GM18861 (cell line): ENCODE data around the gene HERC3.

Experiments
- ATAC-seq: cut with Tn5 transposase; IDR thresholded peaks from one replicate; pipeline ENCODE4 v1.9.1; 2021; ENCODE audit not compliant: unreplicated experiment

The HERC3 gene

DNA sequence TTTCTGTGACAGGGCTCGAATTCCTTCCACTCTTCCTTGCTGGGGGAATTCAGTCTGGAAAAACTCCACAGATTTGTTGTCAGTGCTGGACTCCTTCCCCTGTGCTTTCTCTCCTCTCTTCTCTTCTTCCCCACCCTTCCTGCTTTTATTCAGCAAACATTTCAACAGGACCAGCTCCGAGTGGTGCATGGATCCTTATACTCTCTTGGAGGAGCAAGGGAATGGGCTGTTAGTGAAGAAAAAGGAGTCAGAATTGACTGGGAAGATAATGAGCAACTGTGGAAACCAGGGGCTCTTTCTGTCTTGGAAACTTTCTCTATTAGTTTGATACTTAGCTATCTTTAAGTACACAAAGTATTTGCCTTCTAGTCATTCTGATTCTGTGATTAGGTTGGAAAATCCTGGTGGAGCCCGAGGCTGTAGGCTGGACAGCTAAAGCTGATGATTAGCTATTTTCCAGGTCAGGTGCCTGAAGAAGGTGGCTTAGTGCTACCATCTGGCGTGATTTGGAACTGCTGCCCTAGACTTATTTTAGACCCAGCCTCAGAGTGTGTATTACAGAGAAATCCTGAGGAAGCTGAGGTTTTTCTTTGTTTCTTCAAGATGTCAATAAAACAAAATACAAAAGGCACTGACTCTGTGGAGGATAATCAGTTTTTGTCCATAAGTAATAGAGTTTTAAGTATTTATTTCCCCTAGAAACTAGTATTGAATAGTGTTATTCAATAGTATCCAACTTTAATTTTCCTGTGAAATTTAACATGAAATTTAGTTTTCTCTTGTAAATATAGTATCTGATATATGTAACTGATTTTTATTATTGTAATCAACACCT is 67.0 kb downstream of the HERC3 start:
- ATAC-seq: peak; percentile 90

GRCh38 chr4:88659890-88660208 is 67.6 kb downstream of the HERC3 start:
- no peak for ATAC-seq

DNA sequence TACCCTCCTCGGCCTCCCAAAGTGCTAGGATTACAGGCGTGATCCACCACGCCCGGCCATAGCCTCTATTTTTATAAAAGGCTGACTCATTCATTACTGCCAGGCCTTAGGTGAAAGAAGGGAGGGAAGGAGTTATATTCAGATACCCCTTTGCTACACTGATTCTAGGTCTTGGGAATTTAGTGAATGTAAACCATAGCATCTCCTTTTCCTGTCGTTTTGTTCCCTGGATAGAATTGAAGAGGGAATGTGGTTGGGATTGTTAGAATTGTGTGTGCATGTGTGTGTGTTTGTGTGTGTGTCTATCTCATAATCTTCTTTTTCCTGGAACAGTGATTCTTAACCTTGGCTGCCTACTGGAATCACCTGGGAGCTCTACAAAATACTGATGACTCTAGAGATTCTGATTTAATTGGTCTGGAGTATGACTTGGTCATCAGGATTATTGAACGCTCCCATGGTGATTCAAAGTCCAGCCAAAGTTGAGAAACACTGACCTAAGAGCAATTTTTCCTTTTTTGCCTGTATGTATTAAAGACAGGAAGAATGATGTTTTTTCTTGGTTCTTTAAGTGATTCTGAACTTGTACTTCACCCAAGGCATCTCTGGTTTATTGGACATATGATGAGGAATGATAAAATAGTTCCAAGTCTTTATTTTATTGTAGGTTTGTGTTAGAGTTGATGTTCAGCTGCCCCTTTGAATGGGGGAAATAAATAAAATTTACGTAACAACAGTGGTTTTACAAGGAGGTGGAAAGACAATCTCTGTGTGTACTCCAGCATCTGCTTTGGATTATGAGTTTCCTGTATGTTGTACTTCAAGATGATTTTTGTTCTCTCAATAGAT is 68.4 kb downstream of the HERC3 start:
- no peak for ATAC-seq

- no peak for ATAC-seq
These were observed 69.5 kb downstream of the HERC3 start for GRCh38 chr4:88661739-88662138.

DNA sequence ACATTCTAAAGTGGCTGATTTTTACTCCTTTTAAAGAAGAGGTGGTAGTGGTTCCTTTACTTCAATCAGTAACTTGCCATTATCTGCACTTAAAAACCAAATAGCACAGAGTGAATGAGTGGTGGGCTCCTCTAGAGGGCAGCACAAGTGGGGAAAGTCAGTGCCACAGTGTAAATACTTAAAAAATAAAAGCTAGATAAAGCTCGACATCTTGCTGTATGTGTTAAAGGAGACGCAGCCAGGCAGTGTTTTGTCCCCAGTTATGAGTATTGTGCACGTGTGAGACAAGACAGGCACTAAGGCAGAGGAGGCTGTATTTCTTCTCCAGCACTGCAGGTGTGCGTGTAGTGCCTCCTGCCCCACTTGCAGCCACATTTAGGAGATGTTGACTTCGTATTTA is 80.7 kb downstream of the HERC3 start:
- ATAC-seq: peak; percentile 67

DNA sequence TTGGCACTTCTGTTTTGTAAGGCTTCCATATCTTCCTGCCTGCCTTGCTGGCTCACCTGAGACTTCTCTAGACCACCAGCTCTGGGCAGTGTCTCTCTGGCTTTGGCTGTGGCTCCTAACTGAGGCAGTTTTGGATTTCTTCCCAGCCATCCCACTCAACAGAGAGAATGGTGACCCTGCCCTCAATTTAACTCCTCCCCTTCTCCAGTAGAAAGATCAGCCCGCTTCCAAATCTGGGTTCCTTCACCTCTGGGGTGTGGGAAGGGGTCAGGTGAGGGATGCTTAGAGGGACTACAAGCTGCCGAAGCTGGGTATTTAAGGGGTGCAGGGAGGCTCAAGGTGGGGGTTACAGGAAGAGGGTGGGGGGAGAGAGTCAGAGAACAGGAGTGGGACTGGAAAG is 81.6 kb downstream of the HERC3 start:
- ATAC-seq: no peak

DNA sequence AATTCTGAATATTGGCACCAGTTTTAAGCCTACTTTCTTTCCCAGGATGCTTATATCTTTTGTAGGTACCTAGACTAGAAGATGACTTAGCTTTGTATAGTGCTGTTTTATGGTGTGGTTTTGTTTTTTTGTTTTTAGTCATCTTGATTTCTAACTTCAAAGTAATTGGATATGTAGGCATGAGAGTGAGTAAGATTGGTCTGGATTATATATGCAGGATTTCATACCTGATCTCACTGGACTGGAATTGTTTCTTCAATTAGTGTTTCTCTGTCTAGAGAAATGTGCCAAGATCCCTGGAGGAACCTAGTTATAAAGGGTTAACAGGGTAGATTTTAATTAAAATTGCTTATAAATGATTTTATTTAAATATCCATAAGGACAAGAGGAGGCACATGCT is 82.3 kb downstream of the HERC3 start:
- no peak for ATAC-seq

DNA sequence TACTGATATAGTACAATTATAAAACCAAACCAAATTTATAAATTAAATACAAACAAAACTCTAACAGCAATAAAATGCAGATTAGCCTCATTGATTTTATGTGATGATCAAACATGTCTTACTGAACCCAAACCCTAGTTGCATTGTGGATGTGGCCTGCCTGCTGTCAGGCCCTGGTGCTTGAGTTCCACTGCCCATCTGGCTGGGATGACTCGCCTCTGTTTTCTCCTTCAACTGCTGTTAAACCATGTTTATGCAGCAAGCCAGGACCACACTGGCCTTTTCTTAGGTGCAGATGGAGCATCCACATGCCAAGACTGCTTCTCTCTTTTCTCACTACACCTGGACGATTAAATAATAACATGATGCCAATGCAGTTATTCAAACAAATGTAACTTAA is 82.7 kb downstream of the HERC3 start:
- no peak for ATAC-seq

- no peak for ATAC-seq
These were observed 83.3 kb downstream of the HERC3 start for GRCh38 chr4:88675543-88675942.

- no peak for ATAC-seq
These were observed 88.9 kb downstream of the HERC3 start for GRCh38 chr4:88681209-88681608.

GRCh38 chr4:88690355-88690754 is 98.1 kb downstream of the HERC3 start:
- no peak for ATAC-seq

GRCh38 chr4:88693792-88694191 is 101.5 kb downstream of the HERC3 start:
- no peak for ATAC-seq

DNA sequence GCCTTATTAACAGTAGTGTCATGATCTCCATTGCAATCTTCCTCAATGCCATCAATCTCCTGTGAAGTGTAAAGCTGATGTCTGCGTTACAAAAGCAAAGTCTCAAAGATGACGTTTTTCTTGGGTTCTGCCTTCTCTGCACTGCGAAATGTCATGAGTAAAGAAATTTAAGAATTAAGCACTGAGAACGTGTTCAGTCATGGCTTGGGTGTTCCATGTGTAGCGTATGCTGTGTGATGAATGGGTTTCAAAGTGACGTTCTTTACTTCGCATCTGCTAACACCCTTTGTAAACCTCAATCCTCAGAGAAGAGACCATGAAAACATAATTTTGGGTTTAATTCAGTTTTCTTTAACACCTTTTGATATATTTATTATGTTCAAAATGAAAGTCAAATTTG is 104.3 kb downstream of the HERC3 start:
- no peak for ATAC-seq

DNA sequence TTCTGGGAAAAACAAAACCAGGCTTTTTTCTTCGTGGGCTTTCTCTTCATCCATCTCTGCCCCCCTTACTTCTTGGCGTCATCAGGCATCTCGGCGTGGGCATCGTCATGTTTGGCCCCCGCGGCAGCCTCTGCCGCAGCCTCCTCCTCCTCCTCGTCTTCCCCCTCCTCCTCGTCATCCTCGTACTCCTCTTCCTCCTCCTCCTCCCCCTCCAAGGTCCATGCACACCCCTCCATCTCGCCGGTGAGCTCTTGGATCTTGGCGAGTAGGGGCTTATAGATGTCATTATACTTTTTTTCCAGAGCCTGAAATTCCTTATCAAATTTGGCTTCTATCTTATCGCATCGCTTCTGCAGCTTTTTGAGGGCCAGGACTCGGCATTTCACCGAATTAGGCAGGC is 104.9 kb downstream of the HERC3 start:
- ATAC-seq: no peak

- peak; percentile 85 for ATAC-seq
These were observed 105.5 kb downstream of the HERC3 start, which contains the start of gene NAP1L5 for GRCh38 chr4:88697588-88698329. Gene NAP1L5, minus strand, starts transcription at chr4:88697829. Its CDS starts 75 bp downstream, at chr4:88697754.

GRCh38 chr4:88698519-88698918 is 106.2 kb downstream of the HERC3 start:
- no peak for ATAC-seq

GRCh38 chr4:88702782-88703181 is 110.5 kb downstream of the HERC3 start:
- ATAC-seq: no peak

DNA sequence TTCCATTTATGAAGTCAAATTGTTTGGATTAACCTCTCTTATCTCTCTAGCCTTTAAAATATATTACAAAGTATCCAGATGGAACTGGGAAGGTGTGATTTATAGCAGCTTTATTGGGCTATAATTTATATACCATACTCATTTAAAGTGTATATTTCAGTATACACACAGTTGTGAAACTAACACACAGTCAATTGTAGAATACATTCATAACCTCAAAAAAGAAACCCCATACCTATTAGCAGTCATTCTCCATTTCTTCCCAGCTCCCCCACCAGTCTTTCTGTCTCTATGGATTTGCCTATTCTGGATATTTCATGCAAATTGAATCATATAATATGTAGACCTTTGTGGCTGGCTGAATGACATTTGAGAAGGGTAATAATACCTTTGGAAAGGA is 112.9 kb downstream of the HERC3 start:
- ATAC-seq: no peak

- ATAC-seq: no peak
These were observed 113.7 kb downstream of the HERC3 start for GRCh38 chr4:88705805-88706492.

DNA sequence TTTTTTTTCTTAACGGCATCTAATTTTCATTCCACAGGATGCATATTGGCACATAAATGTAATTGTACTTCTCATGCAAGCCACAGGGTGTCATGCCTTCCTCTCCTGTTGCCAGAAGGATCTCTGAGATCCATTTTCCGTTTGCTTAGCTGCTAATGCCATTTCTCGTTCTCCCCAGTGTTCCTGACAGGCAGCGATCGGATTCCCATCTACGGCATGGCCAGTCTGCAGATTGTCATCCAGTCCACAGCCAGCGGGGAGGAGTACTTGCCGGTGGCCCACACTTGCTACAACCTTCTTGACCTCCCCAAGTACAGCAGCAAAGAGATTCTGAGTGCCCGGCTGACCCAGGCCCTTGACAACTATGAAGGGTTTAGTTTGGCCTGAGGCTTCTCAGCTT is 114.3 kb downstream of the HERC3 start:
- ATAC-seq: no peak

GRCh38 chr4:88709989-88710388 is 117.7 kb downstream of the HERC3 start:
- ATAC-seq: no peak
